ENCODE data around the gene NOS2. TPM values are rescaled to one million over a fixed set of nuclear protein-coding genes. Genes with fewer than 3 reads are reported as not detected.

The NOS2 gene
- total RNA-seq, 3 donors from 2014 or later: 10.5 to 67.1 (median 11.0) TPM

DNA sequence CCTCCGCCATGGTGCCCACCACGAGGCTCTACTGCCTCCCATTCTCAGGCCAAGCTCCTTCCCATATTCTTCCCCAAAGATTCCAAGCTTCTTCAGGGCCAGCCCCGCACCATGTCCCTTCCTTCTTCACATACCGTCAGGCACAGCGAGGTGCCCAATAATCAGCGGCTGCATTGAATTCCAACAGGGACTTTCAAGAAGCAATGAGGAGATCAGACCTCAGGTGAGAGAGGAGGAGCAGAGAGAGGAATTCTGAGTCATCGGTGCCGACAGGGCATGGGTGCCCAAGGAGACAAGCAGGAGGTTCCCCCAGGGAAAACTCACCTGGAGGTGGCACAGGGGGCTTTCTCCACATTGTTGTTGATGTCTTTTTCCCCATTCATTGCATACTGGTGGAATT, 2.0 kb downstream of the NOS2 start:
- ATAC-seq (peak; percentile 17), DNase-seq (no peak)
- H3K36me3 ChIP-seq (ENCODE audit: low read depth): no peaks in the 10 kb centered on the region
- intact Hi-C loops (cut with DNase I, micrococcal nuclease): no loop called here
- H3K4me1 ChIP-seq (ENCODE audit: low read depth): peaks cover 16% of the 10 kb centered on the region
- TF ChIP-seq, protein P1, sequence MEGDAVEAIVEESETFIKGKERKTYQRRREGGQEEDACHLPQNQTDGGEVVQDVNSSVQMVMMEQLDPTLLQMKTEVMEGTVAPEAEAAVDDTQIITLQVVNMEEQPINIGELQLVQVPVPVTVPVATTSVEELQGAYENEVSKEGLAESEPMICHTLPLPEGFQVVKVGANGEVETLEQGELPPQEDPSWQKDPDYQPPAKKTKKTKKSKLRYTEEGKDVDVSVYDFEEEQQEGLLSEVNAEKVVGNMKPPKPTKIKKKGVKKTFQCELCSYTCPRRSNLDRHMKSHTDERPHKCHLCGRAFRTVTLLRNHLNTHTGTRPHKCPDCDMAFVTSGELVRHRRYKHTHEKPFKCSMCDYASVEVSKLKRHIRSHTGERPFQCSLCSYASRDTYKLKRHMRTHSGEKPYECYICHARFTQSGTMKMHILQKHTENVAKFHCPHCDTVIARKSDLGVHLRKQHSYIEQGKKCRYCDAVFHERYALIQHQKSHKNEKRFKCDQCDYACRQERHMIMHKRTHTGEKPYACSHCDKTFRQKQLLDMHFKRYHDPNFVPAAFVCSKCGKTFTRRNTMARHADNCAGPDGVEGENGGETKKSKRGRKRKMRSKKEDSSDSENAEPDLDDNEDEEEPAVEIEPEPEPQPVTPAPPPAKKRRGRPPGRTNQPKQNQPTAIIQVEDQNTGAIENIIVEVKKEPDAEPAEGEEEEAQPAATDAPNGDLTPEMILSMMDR (IDR thresholded peaks at IDR 0.05): no peak
- no peaks in the 10 kb centered on the region for H3K9me3 ChIP-seq
- H3K4me3 ChIP-seq: no peak overlapping the region

DNA sequence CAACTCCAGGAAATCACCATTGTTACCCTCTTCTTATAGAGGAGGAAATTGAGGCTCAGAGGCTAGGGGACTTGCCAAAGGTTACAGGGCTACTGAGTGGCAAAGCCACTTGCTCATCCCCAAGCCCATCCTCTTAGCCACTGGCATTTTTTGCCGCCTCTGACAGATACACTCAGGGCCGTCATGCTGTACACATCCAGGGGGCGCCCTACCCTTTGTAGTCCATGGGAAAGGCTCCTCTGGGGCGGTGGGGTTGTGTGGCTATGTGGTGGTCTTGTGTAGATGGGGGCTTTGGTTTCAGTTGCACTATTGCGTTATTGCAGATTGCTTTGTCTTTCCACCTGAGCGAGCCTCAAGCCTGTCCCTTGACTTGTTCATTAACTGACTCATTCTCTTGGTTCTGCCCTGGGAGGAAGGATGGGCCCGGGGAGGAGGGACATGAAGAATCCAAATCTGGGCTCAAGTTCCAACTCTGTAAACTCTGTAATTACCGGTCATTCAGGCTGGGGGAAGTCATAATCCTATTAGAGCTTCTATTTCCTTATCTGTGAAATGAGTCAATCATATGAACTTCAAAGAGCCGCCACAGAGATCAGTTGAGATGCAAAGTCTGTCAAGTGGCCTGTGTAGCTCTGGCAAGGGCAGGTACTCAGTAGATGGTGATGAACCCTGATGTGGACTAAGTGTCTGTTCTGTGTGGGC, 2.8 kb downstream of the NOS2 start:
- H3K4me3 ChIP-seq: no peak overlapping the region
- DNase-seq: peak in 1 of 3 donors; percentile 62
- peak; percentile 77 for ATAC-seq
- TF ChIP-seq, protein P1 (IDR thresholded peaks at IDR 0.05): no peak
- no peaks in the 10 kb centered on the region for H3K9me3 ChIP-seq
- no peaks in the 10 kb centered on the region for H3K36me3 ChIP-seq (ENCODE audit: low read depth)
- intact Hi-C loops (cut with DNase I, micrococcal nuclease): no loop called here
- peaks cover 18% of the 10 kb centered on the region for H3K4me1 ChIP-seq (ENCODE audit: low read depth)

DNA sequence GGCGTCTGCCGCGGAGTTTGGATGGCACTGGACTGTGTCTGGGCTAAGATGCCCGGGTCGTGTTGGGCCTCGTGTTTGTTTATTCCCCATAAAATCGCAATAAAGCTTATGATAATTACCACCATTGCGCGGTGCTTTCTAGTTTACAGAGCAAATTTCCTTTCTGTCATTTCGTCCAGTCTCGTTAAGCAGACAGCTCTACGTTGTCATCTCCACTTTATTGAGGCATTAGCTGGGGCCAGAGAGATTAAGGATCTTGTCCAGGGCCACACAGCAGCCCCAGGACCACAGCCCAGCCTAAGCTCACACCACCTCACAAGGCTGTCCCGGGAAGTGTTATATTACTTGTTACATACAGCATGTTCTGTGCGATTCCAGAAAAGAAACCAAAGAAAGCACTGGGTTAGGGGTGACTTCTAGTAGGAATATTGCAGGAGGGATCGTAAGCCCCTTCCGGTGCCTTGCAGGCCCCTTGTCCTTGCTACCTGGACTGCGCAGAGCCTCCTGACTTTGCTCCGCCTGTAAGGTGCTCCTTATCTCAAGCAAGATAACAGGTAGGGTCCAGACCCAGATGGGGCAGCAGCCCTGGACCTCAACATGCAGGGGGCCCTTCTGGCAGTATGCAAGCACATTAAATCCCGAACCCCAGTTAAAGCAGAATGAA, 6.3 kb downstream of the NOS2 start:
- intact Hi-C loops (cut with DNase I, micrococcal nuclease): no loop called here
- no peaks in the 10 kb centered on the region for H3K36me3 ChIP-seq (ENCODE audit: low read depth)
- ATAC-seq: peak; percentile 26
- no peak for DNase-seq
- H3K4me3 ChIP-seq: no peak overlapping the region
- H3K4me1 ChIP-seq (ENCODE audit: low read depth): peaks cover 18% of the 10 kb centered on the region
- TF ChIP-seq, protein P1 (IDR thresholded peaks at IDR 0.05): no peak
- H3K9me3 ChIP-seq: no peaks in the 10 kb centered on the region

DNA sequence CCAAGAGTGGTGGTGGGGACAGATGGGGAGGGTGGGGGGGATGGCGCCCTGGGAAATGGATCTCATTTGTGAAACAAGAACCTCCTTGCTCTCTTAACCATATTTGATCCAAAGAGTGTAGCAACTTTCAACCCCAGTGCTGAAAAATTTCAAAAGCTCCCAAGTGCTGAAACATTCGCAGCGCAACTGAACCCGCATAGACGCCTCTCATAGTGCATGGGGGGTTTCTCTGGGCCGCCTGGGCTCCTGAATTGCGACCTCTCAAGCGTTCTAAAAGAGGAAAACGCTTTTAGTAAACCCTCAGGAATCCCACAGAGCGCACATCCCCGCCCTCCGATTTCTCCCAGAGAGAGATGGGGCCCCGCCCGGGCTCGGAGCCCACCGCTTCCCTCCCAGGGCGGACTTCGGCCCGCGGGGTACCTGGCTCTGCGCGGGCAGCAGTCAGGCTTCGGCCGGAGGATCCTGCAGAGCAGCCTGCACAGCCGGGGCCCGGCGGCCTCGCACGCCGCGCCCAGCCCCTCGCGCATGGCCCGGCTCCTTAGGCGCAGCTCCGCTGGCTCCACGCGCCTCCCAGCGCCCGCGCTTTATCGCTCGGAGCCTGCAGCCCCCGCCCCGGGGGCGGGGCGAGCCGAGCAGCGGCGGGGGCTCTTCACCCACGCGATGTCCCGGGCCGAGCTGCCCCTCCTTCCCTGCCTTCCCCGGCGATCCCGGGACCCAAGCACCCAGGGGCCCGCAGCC, 7.0 kb downstream of the NOS2 start:
- ATAC-seq (peak; percentile 31), DNase-seq (peak in 2 of 3 donors; percentile 47 to 58)
- Histone ChIP-seq H3K9me3 (no peaks in the 10 kb centered on the region), H3K4me1 (ENCODE audit: low read depth) (peaks cover 18% of the 10 kb centered on the region), H3K4me3 (no peak overlapping the region), H3K36me3 (ENCODE audit: low read depth) (no peaks in the 10 kb centered on the region)
- TF ChIP-seq, protein P1 (IDR thresholded peaks at IDR 0.05): no peak
- intact Hi-C loops (cut with DNase I, micrococcal nuclease): no loop called here

DNA sequence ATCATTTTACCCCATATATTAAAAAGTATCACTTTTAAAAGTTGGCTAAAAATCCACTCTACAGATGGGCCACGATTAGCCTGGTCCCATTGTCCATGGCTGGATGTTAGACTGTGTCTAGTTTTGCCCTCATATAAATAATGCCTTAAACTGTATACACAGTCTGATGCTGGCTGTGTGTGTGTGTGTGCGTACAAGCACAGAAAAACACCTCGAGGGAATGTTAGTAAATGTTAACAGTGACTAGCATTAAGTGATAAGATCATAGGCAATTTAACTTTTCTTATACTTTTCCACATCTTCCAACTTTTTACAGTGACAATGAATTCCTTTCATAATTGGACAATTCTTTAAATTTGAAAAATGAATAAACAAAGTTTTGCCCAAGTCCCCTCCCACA, 8.2 kb downstream of the NOS2 start:
- no peak for ATAC-seq
- TF ChIP-seq, protein P1 (IDR thresholded peaks at IDR 0.05): no peak
- no peak for DNase-seq
- no peak overlapping the region for H3K4me3 ChIP-seq
- no peaks in the 10 kb centered on the region for H3K36me3 ChIP-seq (ENCODE audit: low read depth)
- H3K4me1 ChIP-seq (ENCODE audit: low read depth): peaks cover 16% of the 10 kb centered on the region
- intact Hi-C loops (cut with DNase I, micrococcal nuclease): no loop called here
- H3K9me3 ChIP-seq: no peaks in the 10 kb centered on the region
